GM12872 (cell line): ENCODE results near the gene ADH1B.

Experiments
- TF ChIP-seq, protein P1 (sequence below): IDR thresholded peaks from 3 replicates; pipeline ENCODE4 v1.5.1; 2011; ENCODE audit warnings: low read depth, mild to moderate bottlenecking, low read length, moderate library complexity; ENCODE audit not compliant: insufficient read depth

The ADH1B gene

GRCh38 chr4:99321241-99322191 lies at the start of gene ADH1B:
TSS of gene ADH1B (minus strand) at chr4:99321401. CDS start at chr4:99321331, 70 bp downstream.
- TF ChIP-seq, protein P1, sequence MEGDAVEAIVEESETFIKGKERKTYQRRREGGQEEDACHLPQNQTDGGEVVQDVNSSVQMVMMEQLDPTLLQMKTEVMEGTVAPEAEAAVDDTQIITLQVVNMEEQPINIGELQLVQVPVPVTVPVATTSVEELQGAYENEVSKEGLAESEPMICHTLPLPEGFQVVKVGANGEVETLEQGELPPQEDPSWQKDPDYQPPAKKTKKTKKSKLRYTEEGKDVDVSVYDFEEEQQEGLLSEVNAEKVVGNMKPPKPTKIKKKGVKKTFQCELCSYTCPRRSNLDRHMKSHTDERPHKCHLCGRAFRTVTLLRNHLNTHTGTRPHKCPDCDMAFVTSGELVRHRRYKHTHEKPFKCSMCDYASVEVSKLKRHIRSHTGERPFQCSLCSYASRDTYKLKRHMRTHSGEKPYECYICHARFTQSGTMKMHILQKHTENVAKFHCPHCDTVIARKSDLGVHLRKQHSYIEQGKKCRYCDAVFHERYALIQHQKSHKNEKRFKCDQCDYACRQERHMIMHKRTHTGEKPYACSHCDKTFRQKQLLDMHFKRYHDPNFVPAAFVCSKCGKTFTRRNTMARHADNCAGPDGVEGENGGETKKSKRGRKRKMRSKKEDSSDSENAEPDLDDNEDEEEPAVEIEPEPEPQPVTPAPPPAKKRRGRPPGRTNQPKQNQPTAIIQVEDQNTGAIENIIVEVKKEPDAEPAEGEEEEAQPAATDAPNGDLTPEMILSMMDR = no peak

GRCh38 chr4:99366491-99366890 lies 45.3 kb upstream of the ADH1B start:
- TF ChIP-seq, protein P1 = no peak

GRCh38 chr4:99362768-99363167 lies 41.6 kb upstream of the ADH1B start:
- TF ChIP-seq, protein P1 = no peak

DNA sequence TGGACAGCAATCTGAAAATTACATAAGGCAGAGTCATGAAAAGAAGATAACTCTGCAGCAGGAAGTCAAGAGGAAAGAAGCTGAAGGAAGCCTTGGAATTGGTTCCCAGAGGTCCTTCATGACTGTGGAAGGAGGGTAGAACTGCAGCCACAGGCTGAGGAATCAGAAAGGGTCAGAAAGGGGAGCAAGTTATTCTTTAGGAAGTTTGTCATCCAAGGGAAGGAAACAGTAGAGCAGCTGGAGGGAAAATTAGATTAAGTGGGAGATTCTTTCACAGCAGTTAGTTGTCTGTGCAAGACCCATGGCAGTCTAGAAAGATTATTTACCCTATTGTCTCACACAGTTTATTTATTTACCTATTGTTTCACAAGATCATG lies 40.7 kb upstream of the ADH1B start:
- TF ChIP-seq, protein P1 = no peak

DNA sequence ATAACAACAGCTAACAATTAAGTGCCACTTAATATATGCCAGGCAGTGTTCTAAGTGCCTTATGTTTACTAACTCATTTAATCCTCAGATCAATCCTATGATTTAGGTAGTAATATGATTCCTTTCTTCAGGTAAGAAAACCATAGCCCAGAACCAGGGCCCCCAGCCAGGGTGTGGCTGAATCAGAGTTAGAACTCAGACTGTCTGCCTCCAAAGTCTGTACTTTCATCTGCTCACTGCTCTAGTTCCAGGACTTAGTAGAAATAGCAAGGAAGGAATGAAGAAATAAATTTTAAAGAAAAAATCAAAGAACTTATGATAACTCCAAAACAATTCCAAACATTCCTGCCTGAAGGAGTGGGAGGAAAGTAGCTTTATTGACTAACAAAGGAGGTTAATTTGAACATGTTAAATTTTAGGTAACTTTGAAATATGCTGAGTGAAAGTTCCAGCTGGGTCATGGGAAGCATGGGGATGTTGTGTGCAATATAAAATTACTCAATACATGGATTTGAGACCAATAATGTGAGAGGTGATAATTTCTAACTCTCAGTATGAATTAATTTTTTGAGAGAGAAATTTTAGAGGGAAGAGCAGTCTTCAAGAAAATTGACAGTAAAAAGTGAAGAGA lies 40.2 kb upstream of the ADH1B start:
- TF ChIP-seq, protein P1 = no peak

DNA sequence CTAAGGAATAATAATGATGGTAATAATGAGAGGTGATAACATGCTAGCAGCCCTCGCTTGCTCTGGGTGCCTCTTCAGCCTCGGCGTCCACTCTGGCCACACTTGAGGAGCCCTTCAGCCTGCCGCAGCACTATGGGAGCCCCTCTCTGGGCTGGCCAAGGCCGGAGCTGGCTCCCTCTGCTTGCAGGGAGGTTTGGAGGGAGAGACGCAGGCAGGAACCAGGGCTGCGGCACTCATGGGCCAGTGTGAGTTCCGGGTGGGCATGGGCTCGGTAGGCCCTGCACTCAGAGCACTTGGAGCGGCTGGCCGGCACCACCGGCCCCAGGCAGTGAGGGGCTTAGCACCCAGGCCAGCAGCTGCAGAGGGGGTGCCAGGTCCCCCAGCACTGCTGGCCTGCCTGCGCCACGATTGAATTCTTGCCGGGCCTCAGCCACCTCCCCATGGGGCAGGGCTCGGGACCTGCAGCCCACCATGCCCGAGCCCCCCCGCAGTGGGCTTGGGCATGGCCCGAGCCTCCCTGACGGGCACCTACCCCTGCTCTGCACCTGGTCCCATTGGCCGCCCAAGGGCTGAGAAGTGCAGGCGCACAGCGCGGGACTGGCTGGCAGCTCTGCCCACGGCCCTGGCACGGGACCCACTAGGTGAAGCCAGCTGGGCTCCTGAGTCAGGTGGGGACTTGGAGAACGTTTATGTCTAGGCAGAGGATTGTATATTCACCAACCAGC lies 38.4 kb upstream of the ADH1B start:
- TF ChIP-seq, protein P1 = no peak

DNA sequence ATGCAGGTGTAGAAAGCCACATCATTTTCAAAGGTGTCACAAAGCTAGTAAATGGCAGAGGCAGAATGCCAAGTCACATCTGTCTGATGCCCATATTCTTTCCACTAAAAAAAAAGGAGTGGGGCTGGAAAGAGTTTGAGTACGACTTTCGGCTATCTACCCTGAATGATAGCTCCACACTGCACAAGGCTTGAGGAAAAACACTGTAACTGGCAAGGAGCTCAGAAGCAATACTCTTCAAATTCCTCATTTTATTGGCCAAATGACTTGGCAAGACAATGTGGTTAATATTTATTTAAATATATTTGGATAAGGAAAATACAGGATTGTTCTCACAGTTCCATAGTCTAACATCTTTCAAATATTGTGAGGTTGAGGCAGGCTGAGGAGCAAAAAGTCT lies 36.7 kb upstream of the ADH1B start:
- TF ChIP-seq, protein P1 = no peak
